Mesendoderm (in vitro differentiated cells): ENCODE results near the gene NAPG.

Experiments
- DNase-seq: peaks from one replicate; pipeline ENCODE4 v3.0.0; 2013
- H2AK5ac ChIP-seq: 2 replicates; pipeline ENCODE4 v1.6.1; 2013; ENCODE audit warnings: low read length, inconsistent platforms
- H2BK120ac ChIP-seq: 2 replicates; pipeline ENCODE4 v1.6.1; 2013; ENCODE audit warnings: low read depth, mild to moderate bottlenecking, low read length, moderate library complexity, mixed read lengths
- H2BK15ac ChIP-seq: replicated peaks from 2 replicates; pipeline ENCODE4 v1.6.1; 2013; ENCODE audit warnings: low read depth, mild to moderate bottlenecking, moderate library complexity
- H2BK5ac ChIP-seq: 2 replicates; pipeline ENCODE4 v1.6.1; 2013; ENCODE audit warnings: low read length, inconsistent platforms
- H3K18ac ChIP-seq: 2 replicates; pipeline ENCODE4 v1.6.1; 2013; ENCODE audit warnings: mild to moderate bottlenecking, low read length, mixed read lengths
- H3K23ac ChIP-seq: one replicate; pipeline ENCODE4 v1.6.1; 2013; ENCODE audit warnings: low read length
- H3K27ac ChIP-seq: 2 replicates; pipeline ENCODE4 v1.5.1; 2013; ENCODE audit warnings: low read depth, mild to moderate bottlenecking, inconsistent platforms, low read length, moderate library complexity
- H3K27me3 ChIP-seq: 2 replicates; pipeline ENCODE4 v1.6.1; 2013; ENCODE audit warnings: low read length, control low read depth, mild to moderate bottlenecking, inconsistent platforms; ENCODE audit not compliant: insufficient read depth, poor library complexity
- H3K36me3 ChIP-seq: 2 replicates; pipeline ENCODE4 v1.6.1; 2013; ENCODE audit warnings: low read length, inconsistent platforms; ENCODE audit not compliant: control insufficient read depth, insufficient read depth
- H3K4ac ChIP-seq: one replicate; pipeline ENCODE4 v1.6.1; 2013; ENCODE audit warnings: low read depth, mild to moderate bottlenecking, low read length, moderate library complexity
- H3K4me1 ChIP-seq: 2 replicates; pipeline ENCODE4 v1.6.1; 2013; ENCODE audit warnings: low read depth, low read length, inconsistent platforms; ENCODE audit not compliant: control insufficient read depth
- H3K4me2 ChIP-seq: 2 replicates; pipeline ENCODE4 v1.6.1; 2013; ENCODE audit warnings: low read length
- H3K4me3 ChIP-seq: 2 replicates; pipeline ENCODE4 v1.5.1; 2013; ENCODE audit warnings: mild to moderate bottlenecking, low read length
- H3K56ac ChIP-seq: one replicate; pipeline ENCODE4 v1.6.1; 2013; ENCODE audit warnings: low read length
- H3K79me1 ChIP-seq: 2 replicates; pipeline ENCODE4 v1.6.1; 2013; ENCODE audit warnings: low read length, inconsistent platforms
- H3K79me2 ChIP-seq: 2 replicates; pipeline ENCODE4 v1.6.1; 2013; ENCODE audit warnings: mild to moderate bottlenecking, low read length; ENCODE audit not compliant: control insufficient read depth, insufficient read depth
- H3K9ac ChIP-seq: 2 replicates; pipeline ENCODE4 v1.6.1; 2013; ENCODE audit warnings: low read length, inconsistent platforms
- H4K5ac ChIP-seq: one replicate; pipeline ENCODE4 v1.6.1; 2013; ENCODE audit warnings: low read length
- H4K8ac ChIP-seq: one replicate; pipeline ENCODE4 v1.6.1; 2013; ENCODE audit warnings: low read depth, mild to moderate bottlenecking, control low read depth, low read length, moderate library complexity
- WGBS: extraction: QIAGEN DNeasy Blood & Tissue Kit; methylation state at CpG from one replicate; pipeline ENCODE4 v1.1.7; 2013; ENCODE audit warnings: low lambda C conversion rate, missing lambda C conversion rate; ENCODE audit not compliant: insufficient coverage; ENCODE audit errors: extremely low coverage; 5-methylcytosine and 5-hydroxymethylcytosine counted together

Gene NAPG

DNA sequence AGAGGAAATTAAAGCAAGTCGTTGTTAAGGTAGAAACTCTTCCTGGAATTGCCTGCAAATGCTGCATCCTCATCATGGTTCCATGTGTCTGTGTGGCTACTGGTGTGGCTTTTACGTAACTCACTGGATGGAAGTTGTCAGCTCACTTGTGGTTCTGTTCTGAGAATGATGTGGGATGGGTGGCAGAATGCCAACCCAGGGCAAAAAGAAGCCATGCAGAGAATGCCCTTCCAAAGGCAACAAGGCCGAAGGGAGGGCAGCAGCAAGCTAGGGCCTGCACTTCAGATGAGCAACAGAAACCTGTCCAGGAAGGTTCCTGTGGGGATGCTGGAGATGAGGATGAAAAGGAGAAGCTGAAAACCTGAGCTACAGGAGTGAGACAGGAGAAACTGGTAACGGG, 10.4 kb upstream of the NAPG start:
- Histone ChIP-seq H3K23ac (no peak overlapping the region), H3K56ac (no peak overlapping the region), H2BK120ac (no peak overlapping the region), H2AK5ac (no peak overlapping the region), H3K4me1 (no peaks in the 10 kb centered on the region), H2BK5ac (no peak overlapping the region), H4K8ac (no peak overlapping the region), H3K4ac (no peak overlapping the region), H3K4me2 (no peak overlapping the region), H3K27ac (no peak overlapping the region), H3K27me3 (no peaks in the 10 kb centered on the region), H4K5ac (no peak overlapping the region), H3K79me1 (no peaks in the 10 kb centered on the region), H3K79me2 (no peaks in the 10 kb centered on the region), H3K36me3 (no peaks in the 10 kb centered on the region), H3K9ac (no peak overlapping the region), H2BK15ac (no peak overlapping the region), H3K4me3 (no peak overlapping the region), H3K18ac (no peak overlapping the region)
- no peak for DNase-seq
- no CpG with 5 or more reads among the region's 4 CpGs for WGBS

DNA sequence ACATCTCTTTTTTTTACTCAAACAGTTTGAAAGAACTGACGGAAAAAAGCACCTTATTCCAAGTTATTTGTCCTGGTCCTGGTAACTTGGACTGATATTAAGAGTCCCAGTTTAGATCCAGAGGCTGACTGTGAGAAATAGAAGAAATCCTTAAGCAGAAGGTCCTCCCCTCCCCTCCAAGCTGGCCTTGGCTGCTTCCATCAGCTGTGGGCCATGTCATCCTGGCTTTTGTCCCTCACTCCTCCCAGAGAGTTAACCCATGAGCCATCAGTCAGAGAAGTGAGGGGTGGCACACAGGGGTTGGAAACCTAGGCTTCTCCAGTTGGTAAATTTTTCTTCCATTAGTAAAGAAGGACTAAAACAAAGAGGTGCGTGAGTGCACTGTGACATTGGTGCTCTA, 9.7 kb upstream of the NAPG start:
- no peak overlapping the region for H3K56ac ChIP-seq
- H3K27ac ChIP-seq: no peak overlapping the region
- no peak overlapping the region for H2BK5ac ChIP-seq
- H4K5ac ChIP-seq: no peak overlapping the region
- no peaks in the 10 kb centered on the region for H3K36me3 ChIP-seq
- no peak overlapping the region for H2AK5ac ChIP-seq
- no peak overlapping the region for H3K18ac ChIP-seq
- no peak overlapping the region for H4K8ac ChIP-seq
- no peak for DNase-seq
- H3K79me2 ChIP-seq: no peaks in the 10 kb centered on the region
- no peaks in the 10 kb centered on the region for H3K79me1 ChIP-seq
- H2BK120ac ChIP-seq: no peak overlapping the region
- H2BK15ac ChIP-seq: no peak overlapping the region
- no peaks in the 10 kb centered on the region for H3K27me3 ChIP-seq
- H3K23ac ChIP-seq: no peak overlapping the region
- H3K4me3 ChIP-seq: no peak overlapping the region
- H3K9ac ChIP-seq: no peak overlapping the region
- H3K4ac ChIP-seq: no peak overlapping the region
- WGBS: no CpG with 5 or more reads among the region's 2 CpGs
- H3K4me2 ChIP-seq: no peak overlapping the region
- no peaks in the 10 kb centered on the region for H3K4me1 ChIP-seq

DNA sequence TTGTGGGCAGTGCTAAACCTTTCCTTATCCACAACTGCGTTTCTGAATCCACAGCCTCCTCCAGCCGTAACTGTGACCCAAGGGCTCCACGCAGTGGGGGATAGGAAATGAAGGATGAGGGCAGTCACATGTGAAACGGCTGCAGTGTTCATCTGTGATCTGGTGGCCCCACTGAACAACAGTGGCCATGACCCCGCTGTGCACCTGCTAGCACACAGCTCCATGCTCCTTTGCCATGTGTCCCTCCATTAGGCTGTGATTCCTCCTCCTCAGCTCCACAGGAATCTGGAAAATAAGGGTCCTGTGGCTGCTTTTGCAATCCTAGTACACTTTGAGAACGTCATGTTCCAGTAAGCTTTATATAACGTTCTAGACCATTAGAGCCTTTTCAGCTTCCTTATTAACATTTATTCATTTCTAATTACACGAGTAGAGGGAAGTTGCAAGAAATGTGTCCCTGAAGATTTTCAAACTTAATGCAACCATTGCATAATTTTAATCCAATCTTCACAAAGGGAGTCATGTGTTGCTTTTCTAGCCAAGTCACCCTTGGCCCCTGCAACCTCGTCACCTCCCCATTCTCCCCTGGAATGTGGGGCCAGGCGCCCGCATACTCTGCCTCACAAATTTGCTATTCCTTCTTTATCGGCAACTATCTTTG, 7.1 kb upstream of the NAPG start:
- Histone ChIP-seq H3K79me2 (no peaks in the 10 kb centered on the region), H3K4ac (no peak overlapping the region), H2AK5ac (no peak overlapping the region), H3K27me3 (no peaks in the 10 kb centered on the region), H4K8ac (no peak overlapping the region), H3K18ac (no peak overlapping the region), H3K79me1 (no peaks in the 10 kb centered on the region), H3K36me3 (no peaks in the 10 kb centered on the region), H4K5ac (no peak overlapping the region), H2BK5ac (no peak overlapping the region), H3K56ac (no peak overlapping the region), H3K4me3 (no peak overlapping the region), H2BK120ac (no peak overlapping the region), H3K4me1 (no peaks in the 10 kb centered on the region), H2BK15ac (no peak overlapping the region), H3K23ac (no peak overlapping the region), H3K27ac (no peak overlapping the region), H3K4me2 (no peak overlapping the region), H3K9ac (no peak overlapping the region)
- WGBS: no CpG with 5 or more reads among the region's 12 CpGs
- peak; percentile 48 for DNase-seq

DNA sequence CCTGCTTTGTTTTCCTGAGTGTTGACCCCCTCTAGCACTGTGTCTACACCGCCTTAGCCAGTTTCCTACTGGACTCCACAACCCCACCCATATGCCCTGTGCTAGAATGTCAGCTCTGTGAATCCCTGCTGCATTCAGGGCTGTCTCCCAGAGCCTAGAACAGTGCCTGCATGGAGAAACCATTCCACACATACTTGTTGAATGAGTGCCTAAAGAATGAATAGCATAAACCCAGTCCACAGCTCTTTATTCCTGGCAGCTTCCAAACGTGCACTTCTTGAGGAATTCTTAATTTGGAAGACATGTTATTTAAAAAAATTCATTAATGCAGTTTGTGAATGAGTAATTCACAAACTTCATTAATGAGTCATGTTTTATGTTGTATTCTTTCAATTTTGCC, 6.5 kb upstream of the NAPG start:
- Histone ChIP-seq H3K4me2 (no peak overlapping the region), H3K18ac (no peak overlapping the region), H2AK5ac (no peak overlapping the region), H3K79me2 (no peaks in the 10 kb centered on the region), H3K27ac (no peak overlapping the region), H2BK15ac (no peak overlapping the region), H3K56ac (no peak overlapping the region), H3K23ac (no peak overlapping the region), H3K4me1 (no peaks in the 10 kb centered on the region), H3K79me1 (no peaks in the 10 kb centered on the region), H4K5ac (no peak overlapping the region), H2BK120ac (no peak overlapping the region), H3K4ac (no peak overlapping the region), H3K27me3 (no peaks in the 10 kb centered on the region), H3K9ac (no peak overlapping the region), H2BK5ac (no peak overlapping the region), H3K4me3 (no peak overlapping the region), H4K8ac (no peak overlapping the region), H3K36me3 (no peaks in the 10 kb centered on the region)
- WGBS: no CpG with 5 or more reads among the region's 2 CpGs
- DNase-seq: no peak

DNA sequence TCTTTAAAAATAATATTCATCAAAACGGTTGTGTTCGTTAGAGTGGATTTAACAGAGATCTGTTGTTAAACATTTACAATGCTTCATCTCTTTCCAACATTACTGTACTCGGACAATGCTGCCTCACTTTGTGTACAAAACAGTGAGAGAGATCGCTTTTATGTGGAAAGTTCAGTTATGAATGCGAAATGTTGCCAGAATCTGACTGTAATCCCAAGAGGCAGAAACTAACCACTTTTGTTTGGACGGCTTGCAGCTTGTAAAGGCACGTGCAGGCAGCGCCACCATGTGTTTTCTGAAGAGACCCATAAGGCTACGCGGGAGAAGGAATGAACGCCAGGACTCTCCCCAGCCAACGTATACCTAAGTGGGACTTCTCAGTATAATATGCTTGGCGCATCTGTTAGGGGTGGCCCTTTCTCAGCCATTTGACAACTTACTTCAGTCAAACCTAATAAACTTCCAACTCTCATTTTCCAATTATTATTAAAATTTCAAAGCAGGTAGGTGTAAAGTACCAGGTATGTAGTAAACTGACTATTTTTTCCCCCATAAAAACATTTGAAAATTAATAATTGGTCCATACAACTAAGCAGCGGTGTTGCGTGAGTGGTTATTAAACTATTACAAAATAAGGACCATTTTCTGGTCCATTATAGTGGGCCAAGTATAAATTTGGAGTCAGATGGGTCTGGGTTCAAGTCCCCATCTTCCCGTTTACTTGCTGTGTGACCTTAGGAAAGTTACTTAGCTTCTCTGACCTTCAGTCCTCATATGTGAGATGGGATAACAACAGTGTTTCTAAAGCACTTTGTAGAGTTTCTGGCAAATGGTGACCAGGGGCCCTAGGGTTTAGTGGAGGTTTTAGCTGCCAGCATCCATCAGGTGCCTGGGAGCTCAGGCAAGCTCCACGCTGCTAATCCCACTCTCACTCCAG, 5.6 kb upstream of the NAPG start:
- H3K9ac ChIP-seq: no peak overlapping the region
- no peaks in the 10 kb centered on the region for H3K4me1 ChIP-seq
- H2AK5ac ChIP-seq: no peak overlapping the region
- no peak overlapping the region for H3K4me3 ChIP-seq
- no peak overlapping the region for H2BK15ac ChIP-seq
- H4K5ac ChIP-seq: no peak overlapping the region
- no peak overlapping the region for H3K4ac ChIP-seq
- H3K56ac ChIP-seq: peak overlapping the region; percentile 65
- no peaks in the 10 kb centered on the region for H3K79me2 ChIP-seq
- no peak overlapping the region for H3K23ac ChIP-seq
- H2BK5ac ChIP-seq: no peak overlapping the region
- H3K18ac ChIP-seq: no peak overlapping the region
- H3K79me1 ChIP-seq: no peaks in the 10 kb centered on the region
- DNase-seq: peak; percentile 87
- no peaks in the 10 kb centered on the region for H3K36me3 ChIP-seq
- H3K27ac ChIP-seq: no peak overlapping the region
- H3K27me3 ChIP-seq: no peaks in the 10 kb centered on the region
- H4K8ac ChIP-seq: no peak overlapping the region
- no peak overlapping the region for H2BK120ac ChIP-seq
- H3K4me2 ChIP-seq: no peak overlapping the region
- whole genome bisulfite sequencing: no CpG with 5 or more reads among the region's 17 CpGs
